CD4-positive, alpha-beta T cell treated with Interleukin-6 at 100 ng/mL for 8 hours (primary cell): Measurements from ENCODE around the gene DGAT2.
"Not testable (repeated sequence)": the region's sequence is repeated elsewhere in the genome, so short reads cannot be mapped to it uniquely, and the experiment has no call there.

Experiments used
- DNase-seq: peaks from one replicate; pipeline ENCODE4 v3.0.0-alpha.2; 2020; ENCODE audit warnings: mixed read lengths, low spot score

DGAT2 gene, protein sequence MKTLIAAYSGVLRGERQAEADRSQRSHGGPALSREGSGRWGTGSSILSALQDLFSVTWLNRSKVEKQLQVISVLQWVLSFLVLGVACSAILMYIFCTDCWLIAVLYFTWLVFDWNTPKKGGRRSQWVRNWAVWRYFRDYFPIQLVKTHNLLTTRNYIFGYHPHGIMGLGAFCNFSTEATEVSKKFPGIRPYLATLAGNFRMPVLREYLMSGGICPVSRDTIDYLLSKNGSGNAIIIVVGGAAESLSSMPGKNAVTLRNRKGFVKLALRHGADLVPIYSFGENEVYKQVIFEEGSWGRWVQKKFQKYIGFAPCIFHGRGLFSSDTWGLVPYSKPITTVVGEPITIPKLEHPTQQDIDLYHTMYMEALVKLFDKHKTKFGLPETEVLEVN

GRCh38 chr11:75768112-75768908, at the start of gene DGAT2:
Gene DGAT2 (plus strand): TSS chr11:75768778. CDS start chr11:75768992, 214 bp downstream.
- peak; percentile 55 for DNase-seq

- DNase-seq: no peak
Measured at GRCh38 chr11:75719340-75720239, 49.0 kb upstream of the DGAT2 start.

GRCh38 chr11:75720639-75721038, 47.9 kb upstream of the DGAT2 start:
- DNase-seq: no peak

GRCh38 chr11:75721852-75722668, 46.5 kb upstream of the DGAT2 start:
- no peak for DNase-seq

DNA sequence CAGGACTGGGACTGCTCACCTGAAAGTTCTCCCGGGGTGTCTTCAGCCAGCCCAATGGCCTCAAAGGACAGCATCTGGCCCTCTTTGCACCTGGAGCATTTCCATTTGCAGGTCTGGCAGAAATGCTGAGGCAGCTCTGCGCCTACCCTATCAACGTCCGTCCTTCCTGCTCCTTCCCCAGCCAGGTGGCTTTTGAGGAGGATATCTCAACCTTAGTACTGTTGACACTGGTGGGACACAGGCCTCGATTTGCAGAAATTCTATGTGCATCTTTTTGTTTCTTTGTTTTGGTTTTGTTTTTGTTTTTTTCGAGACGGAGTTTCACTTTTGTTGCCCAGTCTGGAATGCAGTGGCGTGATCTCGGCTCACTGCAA, 45.9 kb upstream of the DGAT2 start:
- no peak for DNase-seq

DNA sequence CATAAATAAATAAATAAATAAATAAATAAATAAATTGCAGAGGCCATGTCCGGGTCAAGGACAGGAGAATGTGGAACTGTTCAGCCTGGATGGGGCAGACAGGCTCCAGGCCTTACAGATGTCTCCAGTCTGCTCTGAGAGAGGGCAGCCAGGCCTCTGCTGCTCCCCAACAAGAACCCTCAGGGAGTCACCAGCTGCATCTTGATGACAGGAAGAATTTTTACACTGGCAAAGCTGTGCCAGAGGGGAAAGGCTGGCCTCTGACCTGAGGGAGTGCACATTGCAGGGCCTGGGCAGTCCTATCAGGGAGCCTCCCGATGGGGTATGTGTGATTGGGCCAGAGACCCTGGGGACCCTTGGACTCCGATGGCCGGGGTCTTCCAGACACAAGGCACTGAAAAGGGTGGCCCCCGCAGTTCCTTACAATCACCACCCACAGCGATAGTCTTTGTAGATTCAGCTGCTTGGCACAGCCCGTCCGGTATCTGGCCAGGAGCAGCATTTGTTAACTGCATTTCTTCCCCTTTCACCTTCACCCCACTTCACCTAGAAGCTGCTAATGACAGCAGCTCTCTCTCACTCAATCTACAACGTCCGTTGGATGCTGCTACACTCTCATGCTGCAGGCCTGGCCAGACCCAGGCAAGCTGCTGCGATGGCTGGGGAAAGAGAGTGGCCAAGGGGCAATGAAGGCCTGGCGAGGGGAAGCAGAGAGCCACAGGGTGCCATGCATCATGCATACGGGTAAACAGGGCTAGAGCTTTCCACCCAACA, 42.8 kb upstream of the DGAT2 start:
- DNase-seq: no peak

GRCh38 chr11:75728992-75729391, 39.6 kb upstream of the DGAT2 start:
- no peak for DNase-seq

GRCh38 chr11:75731095-75731494, 37.5 kb upstream of the DGAT2 start:
- no peak for DNase-seq

DNA sequence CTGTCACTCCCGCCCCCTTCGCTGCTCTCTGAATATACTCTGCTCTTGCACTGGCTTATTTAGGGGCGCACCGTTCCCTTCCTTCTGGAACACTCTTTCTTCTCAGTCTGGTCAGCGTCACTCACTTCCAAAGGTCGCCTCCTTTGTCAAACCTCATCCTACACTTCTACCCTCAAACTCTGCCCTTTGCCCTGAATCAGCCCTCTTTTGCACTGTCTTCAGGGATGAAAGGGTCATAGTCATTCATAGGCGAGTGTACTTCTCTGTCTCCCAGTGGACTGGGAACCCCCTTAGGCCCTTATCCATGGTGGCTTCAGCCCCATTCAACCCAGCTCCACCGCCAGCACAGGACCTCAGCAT, 35.5 kb upstream of the DGAT2 start:
- DNase-seq: no peak

- no peak for DNase-seq
Measured at GRCh38 chr11:75733431-75734107, 35.0 kb upstream of the DGAT2 start.

GRCh38 chr11:75734491-75735180, 33.9 kb upstream of the DGAT2 start:
- no peak for DNase-seq

DNA sequence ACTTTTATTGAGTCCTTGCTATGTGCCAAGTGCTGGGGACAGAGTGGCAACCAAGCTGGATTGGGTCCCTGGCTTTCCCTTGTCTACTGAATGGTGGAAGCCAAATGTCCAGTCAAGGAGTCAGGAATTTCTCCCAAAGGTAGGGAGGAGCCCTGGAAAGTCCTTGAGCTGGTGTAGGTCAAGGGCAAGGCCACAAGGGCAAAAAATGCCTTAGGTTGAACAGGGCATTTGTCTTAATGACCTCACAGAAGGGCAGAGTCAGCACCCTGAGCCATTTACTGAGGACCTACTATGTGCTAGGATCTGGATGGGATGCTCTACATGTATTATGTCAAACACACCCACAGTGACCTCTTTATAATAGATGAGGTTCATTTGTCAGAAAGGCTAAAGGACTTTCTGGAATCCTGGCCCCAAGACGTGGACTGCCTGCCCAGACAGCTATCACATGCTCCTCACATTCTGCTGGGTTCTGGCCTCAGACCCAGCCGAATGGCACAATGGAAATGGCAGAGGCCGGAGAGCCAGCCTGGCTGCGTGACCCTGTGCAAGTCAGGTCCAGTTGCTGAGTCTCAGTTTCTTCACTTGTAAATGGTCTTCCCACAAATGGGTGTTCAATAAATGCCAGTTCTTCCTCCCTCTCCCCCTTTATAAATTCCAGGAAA, 33.3 kb upstream of the DGAT2 start:
- no peak for DNase-seq

DNA sequence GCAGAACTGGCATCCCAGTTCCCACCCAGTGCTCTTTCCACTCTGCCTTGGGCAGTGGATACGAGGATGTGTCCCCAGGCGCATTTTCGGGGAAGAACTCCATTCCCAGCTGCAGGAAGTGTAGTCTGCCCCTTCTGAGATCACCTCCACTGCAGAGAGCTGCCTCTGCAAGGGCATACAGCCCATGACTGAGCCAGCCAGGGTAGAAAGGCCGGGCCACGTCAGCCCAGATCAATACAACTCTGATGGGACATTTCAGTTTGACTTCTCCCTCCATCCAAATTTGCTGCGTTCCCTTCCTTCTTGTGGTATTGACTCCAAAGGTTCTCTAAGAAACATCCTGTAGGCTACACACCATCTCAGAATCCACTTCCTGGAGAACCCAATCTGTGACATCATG, 31.3 kb upstream of the DGAT2 start:
- DNase-seq: no peak

DNA sequence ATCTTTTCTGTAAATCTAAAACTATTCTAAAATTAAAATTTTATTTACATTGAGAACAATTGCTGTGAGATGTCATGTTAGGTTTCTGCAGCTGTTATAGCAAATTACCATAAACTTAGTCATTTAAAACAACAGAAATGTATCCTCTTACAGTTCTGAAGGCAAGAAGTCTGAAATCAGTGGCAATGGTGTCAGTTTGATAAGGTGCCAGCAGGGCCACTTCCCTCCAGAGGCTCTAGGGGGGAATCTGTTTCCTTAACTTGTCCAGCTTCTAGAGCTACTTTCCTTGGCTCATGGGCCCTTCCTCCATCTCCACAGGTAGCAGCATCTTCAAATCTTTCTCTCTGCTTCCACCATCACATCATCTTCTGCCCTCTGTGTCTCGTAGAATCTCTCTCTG, 27.9 kb upstream of the DGAT2 start:
- DNase-seq: no peak

DNA sequence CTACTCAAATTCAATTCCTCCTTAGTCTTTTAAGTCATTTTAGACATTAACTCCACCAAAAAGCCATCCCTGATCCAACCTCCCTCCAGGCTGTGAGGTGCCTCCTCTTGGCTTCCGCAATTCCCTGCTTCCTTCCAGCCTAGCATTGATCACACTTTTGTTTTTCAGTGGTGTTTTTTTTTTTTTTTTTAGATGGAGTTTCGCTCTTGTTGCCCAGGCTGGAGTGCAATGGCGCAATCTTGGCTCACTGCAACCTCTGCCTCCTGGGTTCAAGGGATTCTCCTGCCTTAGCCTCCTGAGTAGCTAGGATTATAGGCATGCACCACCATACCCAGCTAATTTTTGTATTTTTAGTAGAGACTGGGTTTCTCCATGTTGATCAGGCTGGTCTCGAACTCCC, 25.4 kb upstream of the DGAT2 start:
- DNase-seq: not testable (repeated sequence)

GRCh38 chr11:75743711-75744563, 24.6 kb upstream of the DGAT2 start:
- no peak for DNase-seq

DNA sequence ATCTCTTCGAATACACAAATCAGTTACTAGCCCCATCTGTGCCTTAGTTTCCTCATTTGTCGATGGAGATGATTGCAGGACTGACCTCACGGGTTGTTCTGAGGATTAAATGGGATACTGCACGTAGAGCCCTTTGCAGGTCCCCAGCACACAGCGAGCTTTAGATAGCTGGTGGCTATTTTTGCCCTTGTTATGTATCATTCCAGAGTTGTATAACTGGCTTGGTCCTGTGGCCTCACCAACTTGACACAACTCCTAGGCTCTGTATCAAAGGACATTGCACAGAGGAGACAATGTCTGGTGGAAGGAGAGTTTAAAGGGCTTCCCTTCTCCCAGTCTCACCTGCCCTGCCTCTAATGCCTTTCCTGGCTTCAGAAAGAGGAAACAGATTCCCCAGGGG, 22.8 kb upstream of the DGAT2 start:
- DNase-seq: no peak

- not testable (repeated sequence) for DNase-seq
Measured at GRCh38 chr11:75748729-75749273, 19.8 kb upstream of the DGAT2 start.
